Endothelial cell of umbilical vein (primary cell): Measurements from ENCODE around the gene GADL1. TPM values are rescaled to one million over a fixed set of nuclear protein-coding genes. Genes with fewer than 3 reads are reported as not detected.

Experiments
- BruUV-seq: library from RNA; stranded (reverse); fragments of 400-500 nt; replicated peaks from 2 replicates; lab custom pipeline; 2021; lab: Mats Ljungman, UMichigan
- CTCF ChIA-PET: fragments of 300-600, 350-600 bp; sonication (Branson Sonifier 250); formaldehyde crosslinking; loops from one replicate; lab custom pipeline; 2021; ENCODE audit warnings: antibody characterized with exemption, inconsistent platforms; lab: Charles Lee
- POLR2A ChIA-PET: fragments of 300-600, 350-600 bp; sonication (Branson Sonifier 250); formaldehyde crosslinking; loops from one replicate; lab custom pipeline; 2021; ENCODE audit warnings: antibody characterized with exemption, inconsistent platforms; lab: Charles Lee
- DNase-seq: peaks from one replicate; pipeline ENCODE4 v3.0.0-alpha.2; 2011; ENCODE audit warnings: low read depth, low spot score
- FAIRE-seq: peaks from 2 replicates; lab custom pipeline; 2011; peaks lifted over from hg19 to GRCh38; lab: Jason Lieb, UNC
- H2AFZ ChIP-seq: 2 replicates; pipeline ENCODE4 v1.6.0; 2012; ENCODE audit warnings: low read depth, low read length, control low read depth, inconsistent platforms
- H3K27ac ChIP-seq: 2 replicates; pipeline ENCODE4 v1.5.1; 2011; ENCODE audit warnings: low read depth, mild to moderate bottlenecking, control low read depth, low read length, moderate library complexity; ENCODE audit not compliant: insufficient read depth
- H3K27me3 ChIP-seq, 2 experiments: 2 replicates each; pipeline versions ENCODE4 v1.6.0 to v1.6.1; 2011; ENCODE audit warnings: low read length in 2 of 2, mixed read lengths in 1 of 2; ENCODE audit not compliant: control insufficient read depth in 2 of 2, insufficient read depth in 2 of 2
- H3K36me3 ChIP-seq, 2 experiments: 2 replicates in 1 of 2; 3 replicates in 1 of 2; pipeline ENCODE4 v1.5.1; 2011; ENCODE audit warnings: low read length in 2 of 2, mild to moderate bottlenecking in 1 of 2, moderate library complexity in 1 of 2; ENCODE audit not compliant: control insufficient read depth in 2 of 2, insufficient read depth in 2 of 2; ENCODE audit errors: extremely low read depth in 1 of 2
- H3K4me1 ChIP-seq: 3 replicates; pipeline ENCODE4 v1.5.1; 2011; ENCODE audit warnings: mild to moderate bottlenecking, low read length; ENCODE audit not compliant: control insufficient read depth, insufficient read depth; ENCODE audit errors: extremely low read depth
- H3K4me2 ChIP-seq: 2 replicates; pipeline ENCODE4 v1.6.1; 2011; ENCODE audit warnings: low read length, control low read depth, mixed read lengths; ENCODE audit not compliant: insufficient read depth
- H3K4me3 ChIP-seq, 3 experiments: fragments of 200-600 bp in 1 of 3; sonication (generic), shearing (Covaris generic) in 1 of 3; replicated peaks in 1 of 3; 2 replicates each; pipeline ENCODE4 v1.5.1; 2011 to 2016; ENCODE audit warnings: control low read depth in 3 of 3, low read length in 3 of 3, mild to moderate bottlenecking in 2 of 3, inconsistent platforms in 1 of 3, low read depth in 1 of 3, moderate library complexity in 1 of 3; ENCODE audit not compliant: insufficient read depth in 1 of 3
- H3K79me2 ChIP-seq: 2 replicates; pipeline ENCODE4 v1.6.0; 2012; ENCODE audit warnings: low read length, inconsistent platforms; ENCODE audit not compliant: control insufficient read depth, insufficient read depth
- H3K9ac ChIP-seq: replicated peaks from 2 replicates; pipeline ENCODE3; 2011; ENCODE audit warnings: low read length, control low read depth; ENCODE audit not compliant: insufficient read depth; ENCODE audit errors: extremely low read depth
- H3K9me1 ChIP-seq: replicated peaks from 3 replicates; pipeline ENCODE4 v1.6.0; 2011; ENCODE audit warnings: mild to moderate bottlenecking, low read length; ENCODE audit not compliant: control insufficient read depth, insufficient read depth; ENCODE audit errors: extremely low read depth
- H3K9me3 ChIP-seq: replicated peaks from 2 replicates; pipeline ENCODE4 v1.5.1; 2012; ENCODE audit warnings: low read length, inconsistent platforms; ENCODE audit not compliant: control insufficient read depth, insufficient read depth
- H4K20me1 ChIP-seq: replicated peaks from 2 replicates; pipeline ENCODE3; 2011; ENCODE audit warnings: mild to moderate bottlenecking, low read length; ENCODE audit not compliant: control insufficient read depth, insufficient read depth; ENCODE audit errors: extremely low read depth
- EZH2 ChIP-seq: IDR thresholded peaks from 2 replicates; pipeline ENCODE4 v1.6.1; 2012; ENCODE audit warnings: borderline replicate concordance, low read depth, mild to moderate bottlenecking, moderate library complexity, low read length, inconsistent platforms; ENCODE audit not compliant: severe bottlenecking
- FOS ChIP-seq: IDR thresholded peaks from 2 replicates; pipeline ENCODE4 v1.6.1; 2011; ENCODE audit warnings: mild to moderate bottlenecking, low read length, moderate library complexity, borderline replicate concordance; ENCODE audit not compliant: insufficient read depth
- GATA2 ChIP-seq: IDR thresholded peaks from 2 replicates; pipeline ENCODE4 v1.7.0; 2011; ENCODE audit warnings: low read depth, mild to moderate bottlenecking, moderate library complexity, mixed read lengths, low read length; ENCODE audit not compliant: insufficient read length, insufficient read depth
- MYC ChIP-seq: IDR thresholded peaks from one replicate; pipeline ENCODE4 v1.6.1; 2011; ENCODE audit warnings: mild to moderate bottlenecking, low read depth, low read length
- POLR2A ChIP-seq: IDR thresholded peaks from 2 replicates; pipeline ENCODE4 v1.6.1; 2012; ENCODE audit warnings: low read depth, mild to moderate bottlenecking, control low read depth, low read length
- POLR2AphosphoS5 ChIP-seq: IDR thresholded peaks from 2 replicates; pipeline ENCODE4 v1.6.1; 2012; ENCODE audit warnings: low read depth, mild to moderate bottlenecking, control low read depth, low read length, moderate library complexity; ENCODE audit not compliant: insufficient read depth
- dilution Hi-C: fragments of 300-500 bp; cut with MboI; formaldehyde crosslinking; loops from one replicate; pipeline ENCODE4 v1.15.0; 2019; ENCODE audit warnings: low sequenced_read_pairs; ENCODE audit not compliant: extremely low pct_ligation_motif_present
- intact Hi-C: fragments of 100-400 bp; cut with micrococcal nuclease; formaldehyde crosslinking; loops from one replicate; pipeline ENCODE4 v1.10.0; 2022
- polyA plus RNA-seq, 4 experiments: library from polyadenylated mRNA; depleted of rRNA in 3 of 4; stranded (reverse) in 3 of 4; unstranded in 1 of 4; fragments of >200 nt; gene quantifications; 2 replicates each; pipeline versions ENCODE4 v1.2.1 to v1.2.3, GENCODE V29; 2011 to 2012; ENCODE audit warnings: missing spikeins in 1 of 4
- total RNA-seq: library from RNA; stranded (reverse); gene quantifications from 2 replicates; pipeline ENCODE4 v1.2.3, GENCODE V29; 2021

Gene GADL1
- total and polyA plus RNA-seq, 2 donors (not counting 3 experiments of a cell fraction or from before 2014, with no cell fraction given) = not detected

DNA sequence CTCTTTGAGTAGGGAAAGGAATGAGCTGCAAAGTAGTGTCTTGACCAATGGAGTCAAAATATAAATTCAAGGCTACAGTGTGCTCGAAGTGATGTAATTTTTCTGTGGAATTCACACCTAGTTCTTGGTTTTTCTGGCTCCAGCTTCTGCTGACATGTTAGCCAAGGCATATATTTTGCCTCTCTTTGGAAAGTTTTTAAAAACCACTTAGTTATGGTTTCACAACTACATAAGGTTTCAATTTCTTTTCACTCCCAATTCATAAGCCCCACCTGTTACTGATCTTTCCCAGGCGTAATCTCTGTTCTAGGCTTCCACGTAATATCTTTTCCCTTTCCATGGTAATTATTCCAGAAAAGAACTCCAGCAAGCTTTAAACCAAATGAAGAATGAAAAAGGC, 46.9 kb downstream of the GADL1 start:
- Histone ChIP-seq H3K4me2 (no peak overlapping the region), H2AFZ (no peak overlapping the region)
- CTCF ChIA-PET = no interaction called here

DNA sequence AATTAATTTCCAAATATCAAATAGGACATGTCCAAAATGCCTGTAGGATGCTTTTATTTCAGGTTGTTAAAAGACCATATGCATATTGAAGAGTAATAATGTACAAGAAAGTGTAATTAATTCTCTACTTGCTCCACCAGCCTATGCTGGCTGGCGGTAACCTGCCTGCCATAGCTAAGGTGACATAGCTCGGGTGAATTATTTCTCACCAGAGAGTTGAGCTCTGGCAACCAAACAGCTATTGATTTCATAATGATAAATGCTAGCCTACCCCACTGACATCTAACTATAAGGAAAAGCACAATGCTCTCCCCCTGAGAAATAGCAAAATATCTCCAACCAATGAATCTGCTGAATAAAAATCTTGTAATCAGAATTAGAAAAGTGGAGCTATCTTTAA, 48.9 kb downstream of the GADL1 start:
- no TSS peak for BruUV-seq

More for the DNA sequence above, 46.9 kb downstream of the GADL1 start:
- Histone ChIP-seq H3K27me3 (peaks cover 3 to 5% of the 10 kb centered on the region in 2 experiments), H3K4me3 (no peak overlapping the region), H3K9me3 (no peaks in the 10 kb centered on the region), H3K9me1 (no peaks in the 10 kb centered on the region), H3K4me1 (no peaks in the 10 kb centered on the region), H3K36me3 (no peaks in the 10 kb centered on the region), H4K20me1 (no peaks in the 10 kb centered on the region), H3K79me2 (no peaks in the 10 kb centered on the region), H3K27ac (no peak overlapping the region), H3K9ac (no peak overlapping the region)
- DNase-seq (no peak), FAIRE-seq (no peak)
- POLR2A ChIA-PET = no interaction called here
- BruUV-seq = no TSS peak
- no peak for TF ChIP-seq GATA2
- no peak for TF ChIP-seq POLR2A
- TF ChIP-seq MYC = no peak
- dilution Hi-C loops = no loop called here
- intact Hi-C loops = no loop called here

More for the DNA sequence above, 48.9 kb downstream of the GADL1 start:
- Histone ChIP-seq H3K36me3 (no peaks in the 10 kb centered on the region), H3K4me2 (no peak overlapping the region), H3K4me3 (no peak overlapping the region), H3K4me1 (no peaks in the 10 kb centered on the region), H3K9me1 (no peaks in the 10 kb centered on the region), H3K79me2 (no peaks in the 10 kb centered on the region), H3K9ac (no peak overlapping the region), H3K27ac (no peak overlapping the region), H4K20me1 (no peaks in the 10 kb centered on the region), H3K27me3 (peaks cover 3 to 5% of the 10 kb centered on the region in 2 experiments), H3K9me3 (no peaks in the 10 kb centered on the region), H2AFZ (no peak overlapping the region)
- FAIRE-seq = no peak
- ChIA-PET CTCF (interaction anchor here (1.3 kb wide), 1 partner anchor 8 kb away, joined by 3 read pairs; no protein-coding TSS in a partner anchor), POLR2A (no interaction called here)
- dilution Hi-C loops = no loop called here
- intact Hi-C loops = no loop called here
- no peak for DNase-seq
- TF ChIP-seq EZH2 (no peak), POLR2AphosphoS5 (no peak), MYC (no peak), POLR2A (no peak), FOS (no peak)
